ENCODE results near the gene EFCAB6.

EFCAB6 gene

GRCh38 chr22:43530349-43531201 is 281.5 kb downstream of the EFCAB6 start:
- no peak overlapping the region for H3K4me3 ChIP-seq (replicated peaks in 1 of 2; ENCODE audit: low read depth in 2 of 2, low read length in 2 of 2)
- no peak for TF ChIP-seq CTCF (IDR thresholded peaks at IDR 0.05; ENCODE audit: low read depth, low read length)
- DNase-seq (ENCODE audit: low read depth in 2 of 2), result no peak

GRCh38 chr22:43529934-43530333 is 282.2 kb downstream of the EFCAB6 start:
- no peak for DNase-seq (ENCODE audit: low read depth in 2 of 2)
- TF ChIP-seq CTCF (IDR thresholded peaks at IDR 0.05; ENCODE audit: low read depth, low read length), result no peak
- no peak overlapping the region for H3K4me3 ChIP-seq (replicated peaks in 1 of 2; ENCODE audit: low read depth in 2 of 2, low read length in 2 of 2)

- TF ChIP-seq CTCF (IDR thresholded peaks at IDR 0.05; ENCODE audit: low read depth, low read length), result no peak
- no peak for DNase-seq (ENCODE audit: low read depth in 2 of 2)
- no peak overlapping the region for H3K4me3 ChIP-seq (replicated peaks in 1 of 2; ENCODE audit: low read depth in 2 of 2, low read length in 2 of 2)
Measured at GRCh38 chr22:43529461-43529860, 282.6 kb downstream of the EFCAB6 start.

- TF ChIP-seq CTCF (IDR thresholded peaks at IDR 0.05; ENCODE audit: low read depth, low read length), result no peak
- no peak overlapping the region for H3K4me3 ChIP-seq (replicated peaks in 1 of 2; ENCODE audit: low read depth in 2 of 2, low read length in 2 of 2)
- no peak for DNase-seq (ENCODE audit: low read depth in 2 of 2)
Measured at GRCh38 chr22:43528601-43529360, 283.3 kb downstream of the EFCAB6 start.

- DNase-seq (ENCODE audit: low read depth in 2 of 2), result no peak
- no peak overlapping the region for H3K4me3 ChIP-seq (replicated peaks in 1 of 2; ENCODE audit: low read depth in 2 of 2, low read length in 2 of 2)
- no peak for TF ChIP-seq CTCF (IDR thresholded peaks at IDR 0.05; ENCODE audit: low read depth, low read length)
Measured at GRCh38 chr22:43526946-43527345, 285.2 kb downstream of the EFCAB6 start.

- no peak overlapping the region for H3K4me3 ChIP-seq (replicated peaks in 1 of 2; ENCODE audit: low read depth in 2 of 2, low read length in 2 of 2)
- no peak for DNase-seq (ENCODE audit: low read depth in 2 of 2)
- no peak for TF ChIP-seq CTCF (IDR thresholded peaks at IDR 0.05; ENCODE audit: low read depth, low read length)
Measured at GRCh38 chr22:43526117-43526655, 285.9 kb downstream of the EFCAB6 start.

All from cardiac fibroblast (primary cell).